Measurements from ENCODE around the gene SMG6.
"Not testable (repeated sequence)": the region's sequence is repeated elsewhere in the genome, so short reads cannot be mapped to it uniquely, and the experiment has no call there.

SMG6 gene

DNA sequence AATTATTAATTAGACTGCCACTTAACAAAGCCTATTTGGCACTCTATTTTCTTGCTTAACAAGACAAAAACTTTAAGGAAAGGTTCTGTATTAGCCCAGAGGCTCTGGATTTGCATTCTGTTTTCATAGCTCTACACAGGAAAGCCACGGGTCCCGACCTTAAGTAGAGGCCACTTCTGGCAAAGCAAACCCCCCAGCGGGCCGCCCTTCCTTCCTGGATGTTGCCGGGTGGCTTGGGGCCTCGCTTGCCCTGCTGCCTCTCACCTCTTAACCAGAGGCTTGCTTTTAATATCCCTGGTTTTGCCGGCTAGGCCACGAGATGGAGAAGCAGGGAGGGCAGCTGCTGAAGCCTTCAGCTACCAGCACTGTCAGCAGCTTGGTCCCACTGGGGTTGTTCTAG lies 282.9 kb downstream of the SMG6 start:
- DNase-seq: no peak

DNA sequence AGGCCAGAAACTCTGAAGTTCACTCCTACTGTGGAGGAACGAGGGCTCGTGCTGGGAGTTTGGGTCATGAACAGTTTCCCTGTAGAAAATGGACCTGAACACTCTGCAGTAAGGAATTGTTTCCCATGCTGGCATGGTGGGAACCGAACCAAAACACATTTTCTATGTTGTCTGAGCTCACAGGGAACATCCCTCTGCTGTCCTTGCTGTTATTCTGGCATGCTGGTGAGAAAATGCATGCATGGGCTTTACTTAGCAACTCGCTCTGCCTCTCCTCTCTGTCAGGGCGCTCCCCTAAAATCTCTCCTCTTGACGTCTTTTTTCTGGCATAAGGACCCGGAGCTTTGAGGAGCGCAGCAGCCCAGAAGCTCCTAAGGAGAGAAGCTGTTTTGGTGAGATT lies 283.9 kb downstream of the SMG6 start:
- DNase-seq: no peak

DNA sequence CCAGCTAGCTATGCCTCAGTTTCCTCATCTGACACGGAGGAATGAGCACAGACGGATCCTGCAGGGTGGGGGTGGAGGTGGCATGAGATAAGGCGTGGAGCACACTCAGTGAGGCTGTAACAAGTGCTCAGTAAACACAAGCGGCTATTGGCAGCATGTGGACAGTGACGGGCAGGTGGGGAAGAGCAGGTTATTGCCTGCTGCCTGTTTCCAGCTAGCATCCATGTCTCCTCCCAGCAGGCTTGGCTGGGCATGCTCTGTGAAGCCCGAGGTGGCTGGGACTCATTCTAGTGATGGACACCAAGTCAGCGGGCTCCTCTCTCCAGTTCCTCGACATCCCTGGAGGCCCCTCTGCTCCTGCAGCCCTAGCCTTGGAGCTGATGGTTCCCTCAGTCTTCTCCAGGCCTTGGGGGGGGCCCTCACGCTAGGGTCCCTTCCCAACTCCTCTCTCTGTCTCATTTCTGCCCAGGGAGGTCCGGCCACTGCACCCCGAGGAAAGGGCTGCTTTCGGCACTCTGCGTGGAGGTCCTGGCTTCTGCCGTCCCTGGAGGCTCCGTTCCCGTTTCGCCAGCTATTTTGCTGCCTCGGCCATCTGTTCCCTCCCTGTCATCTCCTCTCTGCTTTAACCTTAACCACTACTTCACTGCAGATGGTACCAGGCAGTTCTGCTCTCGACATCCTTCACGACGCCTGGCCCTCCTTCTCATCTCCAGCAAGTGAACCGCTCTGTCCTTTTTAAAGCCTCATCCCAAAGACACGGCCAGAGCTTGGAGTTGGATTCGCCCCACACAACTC lies 284.7 kb downstream of the SMG6 start:
- peak; percentile 69 to 83 for DNase-seq

DNA sequence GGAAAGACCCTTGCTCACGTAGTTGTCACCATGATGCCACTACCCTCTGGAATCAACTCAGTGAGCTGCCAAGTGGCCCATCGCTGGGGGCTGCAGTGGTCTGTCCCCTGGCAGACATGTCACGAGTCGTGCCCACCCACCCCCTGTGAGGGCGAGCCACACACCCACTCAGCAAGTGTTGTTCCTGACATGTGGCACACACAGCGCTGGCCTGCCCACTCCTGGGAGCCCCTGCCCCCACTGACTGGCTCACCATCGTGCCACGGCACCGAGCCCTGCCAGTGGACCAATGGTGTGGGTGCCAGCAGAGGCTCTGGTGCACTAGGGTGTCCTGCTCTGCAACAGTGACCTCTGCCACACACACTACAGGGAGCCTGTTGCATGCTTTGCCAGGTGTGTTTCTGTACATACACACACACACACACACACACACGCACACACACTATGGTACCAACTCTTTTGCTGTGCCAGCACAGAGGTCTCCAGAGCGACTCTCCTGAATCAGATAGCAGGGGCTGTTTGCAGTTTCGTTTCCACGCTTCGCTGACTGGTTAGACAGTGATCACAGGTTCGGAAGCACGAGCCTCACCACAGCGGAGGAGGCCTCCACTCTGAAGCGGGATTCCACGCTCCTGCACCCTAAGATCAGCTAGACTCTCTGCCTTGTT lies 286.2 kb downstream of the SMG6 start:
- DNase-seq: no peak

DNA sequence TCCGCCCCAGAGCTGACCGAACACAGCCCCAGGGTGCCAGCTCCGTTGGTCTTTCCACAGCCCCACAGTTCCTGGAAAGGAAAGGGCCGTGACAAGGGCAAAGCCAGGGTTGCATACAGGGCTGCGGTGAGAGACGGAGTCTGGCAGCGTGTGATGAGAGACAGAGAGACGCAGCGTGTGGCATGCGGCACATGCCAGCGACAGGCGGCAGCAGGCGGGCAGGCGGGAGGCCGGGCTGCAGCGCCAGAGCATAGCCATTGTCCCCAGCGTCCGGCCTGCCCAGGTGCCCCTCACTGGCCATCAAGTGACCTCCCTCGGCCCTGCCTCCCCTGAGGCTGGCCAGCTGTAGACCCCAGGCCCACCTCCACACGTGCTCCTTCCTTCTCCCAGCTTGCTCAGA lies 287.1 kb downstream of the SMG6 start:
- no peak for DNase-seq

DNA sequence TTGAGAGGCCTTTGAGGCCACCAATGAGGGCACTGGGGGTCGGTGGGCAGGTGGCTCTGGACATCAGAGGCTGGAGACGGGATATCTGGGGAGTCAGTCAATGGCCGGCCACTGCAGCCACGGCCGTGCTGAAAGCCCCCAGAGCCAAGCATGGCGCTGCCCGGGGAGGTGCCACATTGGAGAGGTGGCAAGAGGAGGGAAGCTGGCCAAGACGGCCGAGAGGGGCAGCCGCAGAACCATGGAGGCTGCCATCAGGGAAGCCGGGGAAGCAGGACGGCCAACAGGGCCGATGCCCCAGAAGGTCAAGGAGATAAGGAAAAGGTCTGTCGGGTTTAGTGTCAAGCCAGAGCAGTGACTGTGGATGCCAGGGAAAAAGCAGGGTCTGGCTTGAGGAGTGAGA lies 288.3 kb downstream of the SMG6 start:
- DNase-seq: no peak

DNA sequence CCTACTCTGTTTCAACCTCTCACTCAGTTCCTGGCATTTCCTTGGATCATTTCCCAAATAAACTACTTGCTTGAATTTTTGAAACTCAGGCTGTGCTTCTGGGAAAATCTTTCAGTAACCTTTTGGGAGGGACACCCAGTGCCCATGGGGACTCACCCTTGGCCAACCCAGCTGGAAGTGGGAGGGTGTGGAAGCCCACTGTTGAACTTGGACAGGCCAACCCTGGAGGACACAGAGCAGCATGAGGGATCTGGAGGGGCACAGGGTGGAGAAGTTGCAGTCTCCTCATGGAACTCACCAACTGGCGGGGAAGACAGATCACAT lies 289.6 kb downstream of the SMG6 start:
- no peak for DNase-seq

DNA sequence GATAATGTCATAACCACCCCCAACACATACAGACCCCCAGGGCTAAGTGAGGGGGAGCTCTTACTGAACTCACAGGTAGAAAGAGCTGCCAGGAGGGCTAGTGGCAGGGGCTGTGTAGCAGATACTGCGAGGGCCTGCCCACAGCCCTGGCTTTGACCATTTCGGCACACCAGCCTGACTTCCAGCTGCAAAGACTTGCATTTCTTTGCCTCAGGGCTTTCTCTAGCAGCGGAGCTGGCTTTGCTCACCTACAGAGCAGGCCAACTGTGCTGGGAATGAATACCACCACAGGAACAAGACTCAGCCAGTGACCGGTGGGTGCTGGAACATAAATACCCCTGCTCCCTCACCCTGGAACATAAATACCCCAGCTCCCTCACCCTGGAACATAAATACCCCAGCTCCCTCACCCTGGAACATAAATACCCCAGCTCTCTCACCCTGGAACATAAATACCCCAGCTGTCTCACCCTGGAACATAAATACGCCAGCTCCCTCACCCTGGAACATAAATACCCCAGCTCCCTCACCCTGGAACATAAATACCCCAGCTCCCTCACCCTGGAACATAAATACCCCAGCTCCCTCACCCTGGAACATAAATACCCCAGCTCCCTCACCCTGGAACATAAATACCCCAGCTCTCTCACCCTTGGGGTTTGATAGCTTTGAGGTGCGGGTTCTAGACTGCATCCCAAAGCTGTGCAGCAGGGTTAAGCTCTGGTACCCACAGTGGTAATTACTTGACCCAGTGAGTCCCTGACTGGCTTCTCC lies 290.2 kb downstream of the SMG6 start:
- DNase-seq: not testable (repeated sequence)

DNA sequence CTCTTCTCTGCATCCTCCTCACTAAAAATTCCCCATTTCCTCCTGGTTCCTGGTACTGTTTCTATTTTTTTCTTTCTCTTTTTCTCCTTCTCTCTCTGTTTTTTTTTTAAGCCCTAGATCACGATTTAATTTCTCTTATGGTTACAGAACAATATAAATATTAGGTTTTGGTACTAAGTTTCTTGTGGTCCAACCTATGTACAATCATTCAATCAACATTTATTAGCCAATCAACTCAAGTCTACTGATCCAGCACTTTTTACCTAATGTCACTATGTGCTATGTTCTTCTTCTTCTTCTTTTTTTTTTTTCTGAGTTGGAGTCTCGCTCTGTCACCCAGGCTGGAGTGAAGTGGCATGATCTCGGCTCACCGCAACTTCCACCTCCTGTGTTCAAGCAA lies 291.1 kb downstream of the SMG6 start:
- DNase-seq: no peak

DNA sequence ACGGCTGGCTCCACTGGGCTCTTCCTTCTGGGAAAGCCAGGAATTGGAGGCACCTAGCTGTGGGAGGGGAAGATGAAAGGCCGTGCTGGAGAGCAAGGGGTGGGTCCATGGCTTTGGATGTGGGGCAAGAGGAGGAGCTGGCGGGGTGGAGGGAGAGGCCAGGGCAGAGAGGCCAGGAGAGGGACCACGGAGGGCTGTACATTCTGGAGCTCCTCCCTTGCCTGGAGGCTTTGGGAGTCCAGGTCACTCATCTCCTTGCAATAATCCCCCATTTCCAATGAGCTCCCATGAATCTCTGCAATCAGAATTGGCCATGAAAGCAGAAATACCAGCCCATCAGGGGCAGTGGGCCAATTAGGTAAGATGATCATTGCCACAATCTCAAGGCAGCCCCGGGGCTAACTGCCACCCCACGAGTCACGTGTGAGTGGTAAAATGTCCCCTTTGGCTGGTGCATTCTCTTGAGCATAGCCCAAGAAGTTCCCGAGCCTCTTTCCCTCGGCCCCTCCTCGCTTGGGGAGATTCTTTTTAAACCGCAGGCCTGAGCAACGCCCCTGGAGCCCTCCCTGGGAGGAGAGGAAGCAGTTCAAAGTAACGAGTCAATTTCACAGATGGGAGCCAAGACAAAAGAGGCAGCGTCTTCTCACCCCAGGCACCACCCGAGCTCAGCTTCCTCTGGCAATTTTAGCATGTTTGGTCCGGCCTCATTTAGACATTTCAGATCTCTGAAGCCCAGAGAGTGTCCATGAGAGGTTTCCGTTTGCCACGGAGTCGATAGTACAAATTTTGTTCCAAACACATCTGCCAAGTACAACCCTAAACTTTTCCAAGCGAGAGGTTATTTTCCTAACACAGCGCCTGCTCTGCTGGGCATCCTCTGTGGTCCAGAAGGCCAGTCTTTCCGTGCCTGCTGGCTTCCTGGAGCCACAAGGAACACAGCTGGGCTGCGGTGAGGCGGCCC lies 291.9 kb downstream of the SMG6 start:
- DNase-seq: no peak
